Activated naive CD8-positive, alpha-beta T cell (primary cell): Measurements from ENCODE around the gene NLK.
A peak's percentile ranks its signal among the peaks of the same experiment; 100 is the strongest.
"Not testable (repeated sequence)": the region's sequence is repeated elsewhere in the genome, so short reads cannot be mapped to it uniquely, and the experiment has no call there.

Source experiments
- H3K27ac Mint-ChIP-seq: one replicate; pipeline ENCODE4 v1.8.0; 2021; ENCODE audit warnings: mixed read lengths
- H3K27me3 Mint-ChIP-seq: one replicate; pipeline ENCODE4 v1.8.0; 2021; ENCODE audit warnings: mixed read lengths
- H3K36me3 Mint-ChIP-seq: one replicate; pipeline ENCODE4 v1.8.0; 2021; ENCODE audit warnings: mixed read lengths
- H3K4me1 Mint-ChIP-seq: one replicate; pipeline ENCODE4 v1.8.0; 2021; ENCODE audit warnings: low read depth, mixed read lengths
- H3K4me3 Mint-ChIP-seq: one replicate; pipeline ENCODE4 v1.8.0; 2021; ENCODE audit warnings: mild to moderate bottlenecking, mixed read lengths
- H3K9me3 Mint-ChIP-seq: one replicate; pipeline ENCODE4 v1.8.0; 2021; ENCODE audit warnings: low read depth, mixed read lengths

NLK gene

GRCh38 chr17:28187931-28188330 lies 145.5 kb downstream of the NLK start:
- Mint-ChIP-seq H3K4me3 (no peak overlapping the region), H3K27me3 (no peaks in the 10 kb centered on the region), H3K4me1 (no peaks in the 10 kb centered on the region), H3K27ac (no peak overlapping the region), H3K9me3 (no peaks in the 10 kb centered on the region), H3K36me3 (peaks cover 10% of the 10 kb centered on the region)

GRCh38 chr17:28188841-28189263 lies 146.4 kb downstream of the NLK start:
- Mint-ChIP-seq H3K4me3 (no peak overlapping the region), H3K4me1 (no peaks in the 10 kb centered on the region), H3K27me3 (no peaks in the 10 kb centered on the region), H3K36me3 (peaks cover 10% of the 10 kb centered on the region), H3K9me3 (no peaks in the 10 kb centered on the region), H3K27ac (no peak overlapping the region)

- Mint-ChIP-seq H3K27me3 (no peaks in the 10 kb centered on the region), H3K27ac (no peak overlapping the region), H3K9me3 (no peaks in the 10 kb centered on the region), H3K4me1 (no peaks in the 10 kb centered on the region), H3K4me3 (no peak overlapping the region), H3K36me3 (peaks cover 10% of the 10 kb centered on the region)
Measured at GRCh38 chr17:28189667-28190066, 147.2 kb downstream of the NLK start.

- no peak overlapping the region for H3K4me3 Mint-ChIP-seq
- peaks cover 6% of the 10 kb centered on the region for H3K36me3 Mint-ChIP-seq
- H3K27ac Mint-ChIP-seq: no peak overlapping the region
- H3K4me1 Mint-ChIP-seq: no peaks in the 10 kb centered on the region
- H3K9me3 Mint-ChIP-seq: no peaks in the 10 kb centered on the region
- no peaks in the 10 kb centered on the region for H3K27me3 Mint-ChIP-seq
Measured at GRCh38 chr17:28191018-28191417, 148.5 kb downstream of the NLK start.

GRCh38 chr17:28193241-28193640 lies 150.8 kb downstream of the NLK start:
- no peak overlapping the region for H3K27ac Mint-ChIP-seq
- H3K9me3 Mint-ChIP-seq: no peaks in the 10 kb centered on the region
- no peaks in the 10 kb centered on the region for H3K27me3 Mint-ChIP-seq
- H3K36me3 Mint-ChIP-seq: peaks cover 9% of the 10 kb centered on the region
- peaks cover 3% of the 10 kb centered on the region for H3K4me1 Mint-ChIP-seq
- no peak overlapping the region for H3K4me3 Mint-ChIP-seq

- Mint-ChIP-seq H3K9me3 (no peaks in the 10 kb centered on the region), H3K36me3 (peaks cover 12% of the 10 kb centered on the region), H3K4me1 (peaks cover 3% of the 10 kb centered on the region), H3K27me3 (no peaks in the 10 kb centered on the region), H3K4me3 (no peak overlapping the region), H3K27ac (no peak overlapping the region)
Measured at GRCh38 chr17:28194382-28194781, 151.9 kb downstream of the NLK start.

GRCh38 chr17:28196636-28197035 lies 154.2 kb downstream of the NLK start:
- H3K4me1 Mint-ChIP-seq: peaks cover 3% of the 10 kb centered on the region
- no peaks in the 10 kb centered on the region for H3K27me3 Mint-ChIP-seq
- no peak overlapping the region for H3K4me3 Mint-ChIP-seq
- H3K9me3 Mint-ChIP-seq: no peaks in the 10 kb centered on the region
- peaks cover 12% of the 10 kb centered on the region for H3K36me3 Mint-ChIP-seq
- H3K27ac Mint-ChIP-seq: peak overlapping the region; percentile 34

- Mint-ChIP-seq H3K36me3 (peaks cover 12% of the 10 kb centered on the region), H3K9me3 (no peaks in the 10 kb centered on the region), H3K4me3 (no peak overlapping the region), H3K27ac (no peak overlapping the region), H3K4me1 (peaks cover 3% of the 10 kb centered on the region), H3K27me3 (no peaks in the 10 kb centered on the region)
Measured at GRCh38 chr17:28199115-28199514, 156.6 kb downstream of the NLK start.

GRCh38 chr17:28199728-28200127 lies 157.3 kb downstream of the NLK start:
- Mint-ChIP-seq H3K4me1 (peaks cover 3% of the 10 kb centered on the region), H3K9me3 (no peaks in the 10 kb centered on the region), H3K36me3 (peaks cover 12% of the 10 kb centered on the region), H3K27ac (no peak overlapping the region), H3K27me3 (no peaks in the 10 kb centered on the region), H3K4me3 (no peak overlapping the region)

GRCh38 chr17:28201315-28201714 lies 158.8 kb downstream of the NLK start:
- Mint-ChIP-seq H3K4me3 (no peak overlapping the region), H3K9me3 (no peaks in the 10 kb centered on the region), H3K4me1 (peaks cover under 1% of the 10 kb centered on the region), H3K27me3 (peaks cover 4% of the 10 kb centered on the region), H3K36me3 (peaks cover 12% of the 10 kb centered on the region), H3K27ac (no peak overlapping the region)

GRCh38 chr17:28204244-28204643 lies 161.8 kb downstream of the NLK start:
- Mint-ChIP-seq H3K27me3 (peaks cover 4% of the 10 kb centered on the region), H3K36me3 (peaks cover 2% of the 10 kb centered on the region), H3K4me3 (no peak overlapping the region), H3K27ac (no peak overlapping the region), H3K9me3 (no peaks in the 10 kb centered on the region), H3K4me1 (no peaks in the 10 kb centered on the region)

GRCh38 chr17:28204751-28205150 lies 162.3 kb downstream of the NLK start:
- Mint-ChIP-seq H3K4me1 (no peaks in the 10 kb centered on the region), H3K9me3 (no peaks in the 10 kb centered on the region), H3K36me3 (peaks cover 5% of the 10 kb centered on the region), H3K4me3 (no peak overlapping the region), H3K27ac (no peak overlapping the region), H3K27me3 (peaks cover 4% of the 10 kb centered on the region)

- Mint-ChIP-seq H3K27ac (no peak overlapping the region), H3K4me1 (no peaks in the 10 kb centered on the region), H3K9me3 (peaks cover 4% of the 10 kb centered on the region)
Measured at GRCh38 chr17:28206292-28206691, 163.8 kb downstream of the NLK start.

GRCh38 chr17:28211811-28212210 lies 169.3 kb downstream of the NLK start:
- Mint-ChIP-seq H3K36me3 (peaks cover 9% of the 10 kb centered on the region), H3K4me3 (no peak overlapping the region), H3K4me1 (no peaks in the 10 kb centered on the region), H3K27ac (no peak overlapping the region), H3K9me3 (peaks cover 9% of the 10 kb centered on the region), H3K27me3 (peaks cover 8% of the 10 kb centered on the region)

More at GRCh38 chr17:28206292-28206691, 163.8 kb downstream of the NLK start:
- Mint-ChIP-seq H3K4me3 (no peak overlapping the region), H3K27me3 (peaks cover 5% of the 10 kb centered on the region), H3K36me3 (peaks cover 9% of the 10 kb centered on the region)

GRCh38 chr17:28213578-28213977 lies 171.1 kb downstream of the NLK start:
- not testable (repeated sequence) for H3K4me3 Mint-ChIP-seq, H3K36me3 Mint-ChIP-seq, H3K9me3 Mint-ChIP-seq, H3K4me1 Mint-ChIP-seq, H3K27ac Mint-ChIP-seq, H3K27me3 Mint-ChIP-seq

- peaks cover 6% of the 10 kb centered on the region for H3K27me3 Mint-ChIP-seq
- no peaks in the 10 kb centered on the region for H3K36me3 Mint-ChIP-seq
- peak overlapping the region; percentile 16 for H3K27ac Mint-ChIP-seq
- H3K4me3 Mint-ChIP-seq: no peak overlapping the region
- no peaks in the 10 kb centered on the region for H3K4me1 Mint-ChIP-seq
- H3K9me3 Mint-ChIP-seq: peaks cover 5% of the 10 kb centered on the region
Measured at GRCh38 chr17:28216052-28216451, 173.6 kb downstream of the NLK start.
